Stimulated activated CD8-positive, alpha-beta memory T cell treated with anti-CD3 and anti-CD28 coated beads, Interleukin-7, amount 100 ng/mL, for 48 hours (primary cell): ENCODE measurements around the gene GALNT10.

ENCODE experiments used
- DNase-seq, 2 donors: peaks; one replicate each; pipeline ENCODE4 v3.0.0-alpha.2; 2020; ENCODE audit warnings: low read depth in 1 of 2; ENCODE audit errors: extremely low read depth in 1 of 2

GALNT10 gene

GRCh38 chr5:154372661-154373060 lies 182.1 kb downstream of the GALNT10 start:
- no peak for DNase-seq

DNA sequence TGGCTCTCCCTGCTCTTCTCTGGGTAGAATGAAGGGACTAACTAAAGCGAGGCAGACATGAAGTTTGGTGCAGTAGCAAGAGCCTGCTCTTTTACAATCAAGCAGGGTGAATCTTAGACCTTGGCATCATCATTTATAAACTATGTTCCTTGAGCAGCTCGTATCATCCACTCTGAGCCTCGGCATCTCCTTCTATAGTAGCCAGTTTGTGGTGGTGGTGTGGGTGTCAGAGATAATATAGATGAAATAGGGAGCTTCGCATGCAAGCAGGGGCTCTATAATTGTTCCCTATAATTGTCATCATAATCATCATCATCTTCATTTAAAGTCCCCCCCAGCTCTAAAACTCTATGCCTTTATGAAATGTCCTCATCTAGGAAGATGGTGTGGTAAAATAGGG lies 182.8 kb downstream of the GALNT10 start:
- no peak for DNase-seq

DNA sequence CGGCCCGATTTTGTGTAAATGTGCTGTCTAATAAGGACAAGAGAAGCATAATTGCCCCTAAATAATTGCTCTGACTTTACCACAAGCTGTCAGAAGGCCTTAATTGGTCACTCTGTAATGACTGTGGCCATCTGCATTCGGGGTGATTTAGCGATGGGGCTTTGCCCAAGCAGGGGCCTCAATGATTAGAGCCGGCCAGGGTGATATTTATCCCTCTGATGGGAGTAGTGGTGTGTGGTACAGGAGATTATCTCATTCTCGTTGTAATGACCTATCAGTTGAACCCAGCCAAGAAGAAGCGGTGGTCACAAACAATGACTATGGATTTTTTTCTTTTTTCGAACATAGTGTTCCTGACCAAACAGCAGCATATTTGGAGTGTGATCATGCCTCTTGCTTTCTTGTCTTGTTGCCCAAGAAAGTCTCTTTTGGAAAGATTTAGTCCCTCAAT lies 183.2 kb downstream of the GALNT10 start:
- no peak for DNase-seq

DNA sequence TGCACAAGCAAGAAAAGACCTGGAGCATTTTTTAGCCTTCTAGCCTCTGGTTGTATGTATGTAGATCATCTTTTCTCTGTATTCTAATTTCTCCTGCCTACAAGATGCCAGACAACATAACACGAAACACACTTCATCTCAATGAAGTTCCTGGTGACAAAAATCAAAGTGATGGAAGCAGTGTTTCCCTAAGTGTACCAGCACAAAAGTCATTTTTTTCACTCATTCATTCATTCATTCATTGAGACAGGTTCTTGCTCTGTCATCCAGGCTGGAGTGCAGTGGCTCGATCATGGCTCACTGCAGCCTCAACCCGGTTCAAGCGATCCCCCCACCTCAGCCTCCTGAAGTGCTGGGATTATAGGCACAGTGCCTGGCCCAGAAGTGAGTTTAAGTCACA lies 183.7 kb downstream of the GALNT10 start:
- no peak for DNase-seq

GRCh38 chr5:154375329-154376008 lies 184.9 kb downstream of the GALNT10 start:
- DNase-seq: no peak

DNA sequence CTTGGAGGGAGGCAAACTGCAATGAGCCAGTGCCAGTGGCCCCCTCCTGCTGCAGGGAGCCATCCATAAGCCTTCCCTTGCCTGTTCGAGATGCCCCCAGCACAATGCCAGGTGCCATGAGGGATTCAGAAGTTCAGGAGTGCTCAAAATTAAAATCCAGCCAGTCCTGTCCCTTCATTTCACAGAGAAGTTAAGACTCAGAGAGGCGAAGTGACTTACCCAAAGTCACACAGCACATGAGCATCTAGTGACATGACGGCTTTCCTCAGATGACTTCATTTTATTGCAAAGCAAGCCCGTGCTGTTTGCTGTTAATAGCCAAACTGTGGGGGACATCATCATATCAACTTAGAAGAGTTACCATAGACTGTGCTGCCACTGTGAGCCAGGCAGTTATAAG lies 185.9 kb downstream of the GALNT10 start:
- DNase-seq: no peak

GRCh38 chr5:154377754-154378533 lies 187.4 kb downstream of the GALNT10 start:
- no peak for DNase-seq

DNA sequence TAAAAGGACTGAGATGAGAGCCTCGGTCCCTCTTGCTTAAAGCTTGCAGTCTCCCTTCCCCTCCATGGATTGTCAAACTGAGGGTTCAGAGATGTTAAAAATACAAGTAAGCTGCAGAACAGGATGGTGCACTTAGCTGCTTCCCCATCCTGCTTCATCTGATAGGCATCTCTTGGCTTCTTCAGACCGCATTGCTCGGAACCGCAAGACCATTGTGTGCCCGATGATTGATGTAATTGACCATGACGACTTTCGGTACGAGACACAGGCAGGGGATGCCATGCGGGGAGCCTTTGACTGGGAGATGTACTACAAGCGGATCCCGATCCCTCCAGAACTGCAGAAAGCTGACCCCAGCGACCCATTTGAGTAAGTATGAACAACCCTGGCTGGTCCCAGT lies 189.7 kb downstream of the GALNT10 start:
- DNase-seq: no peak

GRCh38 chr5:154384480-154385235 lies 194.1 kb downstream of the GALNT10 start:
- DNase-seq: no peak

DNA sequence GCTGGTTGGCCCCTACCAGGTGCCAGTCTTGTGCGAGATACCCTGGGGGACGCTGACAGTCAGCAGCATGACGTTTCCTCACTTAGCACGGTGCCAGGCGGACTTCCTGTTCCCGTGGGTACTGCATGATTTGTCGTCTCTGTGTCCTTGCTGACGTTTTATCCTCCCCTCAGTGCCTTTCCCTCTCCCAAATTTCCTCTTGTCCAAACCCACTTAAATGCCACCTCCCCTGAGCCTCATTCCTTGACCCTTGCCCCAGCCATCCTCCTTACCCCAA lies 194.6 kb downstream of the GALNT10 start:
- no peak for DNase-seq

DNA sequence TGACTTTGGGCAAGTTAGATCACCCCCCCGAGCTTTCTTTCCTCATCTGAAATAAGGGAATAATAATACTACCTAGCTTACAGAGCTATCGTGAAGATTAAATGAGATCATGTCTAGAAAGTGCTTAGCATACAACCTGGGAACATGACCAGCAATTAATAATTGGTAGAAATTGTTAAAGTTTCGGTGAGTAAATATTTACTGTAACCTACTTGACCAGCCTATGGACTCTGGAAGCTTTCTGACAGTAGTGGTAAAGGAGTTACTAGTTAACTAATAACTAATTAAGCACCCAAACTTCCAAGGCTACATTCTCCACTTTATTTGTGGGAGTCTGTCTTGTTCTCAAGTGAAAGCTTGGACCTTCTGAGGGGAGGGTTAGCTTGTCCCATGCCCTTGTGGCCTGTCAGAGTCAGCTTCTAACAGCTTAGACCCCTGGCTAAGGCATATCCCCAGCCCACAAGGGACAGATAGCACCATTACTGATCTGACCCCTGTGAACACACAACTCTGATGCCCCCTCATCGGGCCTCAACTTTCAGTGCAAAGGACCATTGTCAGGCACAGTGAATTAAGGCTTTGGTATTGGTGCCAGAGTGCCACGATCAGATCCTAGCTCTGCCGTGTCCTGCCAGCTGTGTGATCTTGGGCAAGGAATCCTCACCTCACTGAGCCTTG lies 196.6 kb downstream of the GALNT10 start:
- no peak for DNase-seq

GRCh38 chr5:154388842-154389241 lies 198.3 kb downstream of the GALNT10 start:
- no peak for DNase-seq

GRCh38 chr5:154390096-154390495 lies 199.6 kb downstream of the GALNT10 start:
- DNase-seq: no peak

- no peak for DNase-seq
These were observed 200.3 kb downstream of the GALNT10 start for GRCh38 chr5:154390746-154391359.

GRCh38 chr5:154391788-154392187 lies 201.3 kb downstream of the GALNT10 start:
- no peak for DNase-seq

DNA sequence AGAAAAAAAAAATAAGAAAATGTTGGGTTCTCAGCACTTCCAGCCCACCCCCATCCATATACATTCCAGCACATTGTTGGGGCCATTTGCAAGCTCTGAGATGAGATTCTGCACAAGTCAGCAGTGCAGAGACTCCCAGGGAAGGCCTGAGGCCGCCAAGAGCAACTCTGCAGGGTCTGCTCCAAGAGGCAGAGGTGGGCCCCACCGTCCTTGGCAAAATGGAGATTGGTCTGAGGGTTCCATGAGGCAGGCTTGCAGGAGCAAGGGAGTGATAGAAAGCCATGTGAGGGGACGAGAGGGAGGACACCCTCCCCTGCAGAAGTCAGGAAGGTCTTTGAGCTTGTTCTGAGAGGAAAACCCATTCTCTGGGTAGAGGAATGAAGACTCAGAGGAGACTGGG lies 203.3 kb downstream of the GALNT10 start:
- no peak for DNase-seq

- no peak for DNase-seq
These were observed 203.8 kb downstream of the GALNT10 start for GRCh38 chr5:154394307-154394706.

DNA sequence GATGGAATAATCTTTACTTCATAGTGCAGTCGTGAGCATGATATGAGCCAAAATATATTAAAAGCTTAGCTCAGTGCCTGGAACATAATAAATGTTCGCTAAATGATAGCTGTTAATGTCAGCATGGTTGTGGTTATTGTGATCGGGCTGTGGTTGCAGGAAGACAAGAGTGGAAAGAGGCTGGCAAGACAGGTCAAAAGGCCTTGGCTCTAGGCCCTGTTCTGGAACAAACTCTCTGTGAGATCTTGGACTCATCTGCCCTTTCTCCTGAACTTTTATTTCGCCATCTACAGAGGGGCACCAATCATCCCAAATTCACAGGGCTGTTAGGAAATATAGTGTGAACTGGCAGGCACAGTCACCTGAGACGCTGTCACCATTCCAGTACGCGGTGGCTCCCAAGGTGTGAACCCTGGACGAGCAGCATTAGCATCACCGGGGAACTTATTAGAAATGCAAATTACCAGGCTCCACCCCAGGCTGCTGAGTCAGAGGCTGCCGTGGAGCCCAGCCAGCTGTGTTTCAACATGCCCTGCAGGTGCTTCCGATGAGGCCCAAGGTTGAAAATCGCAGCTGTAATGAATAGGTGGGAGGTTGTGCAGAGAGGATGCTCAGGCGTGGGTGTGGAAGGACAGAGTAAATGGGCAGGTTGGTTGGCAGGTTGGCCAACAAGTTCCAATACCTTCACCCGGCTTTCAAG lies 205.0 kb downstream of the GALNT10 start:
- DNase-seq: no peak

GRCh38 chr5:154396128-154396527 lies 205.6 kb downstream of the GALNT10 start:
- DNase-seq: no peak

- no peak for DNase-seq
These were observed 207.3 kb downstream of the GALNT10 start for GRCh38 chr5:154397652-154398406.
